GM12872 (cell line): ENCODE results near the gene LSAMP.

Source experiments
- CTCF ChIP-seq: IDR thresholded peaks from 3 replicates; pipeline ENCODE4 v1.5.1; 2011; ENCODE audit warnings: low read depth, mild to moderate bottlenecking, low read length, moderate library complexity; ENCODE audit not compliant: insufficient read depth

Gene LSAMP

GRCh38 chr3:115891006-115891636 lies 554.2 kb downstream of the LSAMP start:
- TF ChIP-seq CTCF: no peak

GRCh38 chr3:115890579-115890978 lies 554.7 kb downstream of the LSAMP start:
- TF ChIP-seq CTCF: no peak

- no peak for TF ChIP-seq CTCF
These were observed 559.7 kb downstream of the LSAMP start for GRCh38 chr3:115885621-115886020.

GRCh38 chr3:115877615-115877899 lies 567.7 kb downstream of the LSAMP start:
- TF ChIP-seq CTCF: no peak

GRCh38 chr3:115876876-115877614 lies 568.2 kb downstream of the LSAMP start:
- no peak for TF ChIP-seq CTCF

- TF ChIP-seq CTCF: no peak
These were observed 569.8 kb downstream of the LSAMP start for GRCh38 chr3:115875460-115875859.

GRCh38 chr3:115871735-115872134 lies 573.6 kb downstream of the LSAMP start:
- TF ChIP-seq CTCF: no peak

- TF ChIP-seq CTCF: no peak
These were observed 580.4 kb downstream of the LSAMP start for GRCh38 chr3:115864911-115865310.
